NCI-H526 (cell line): ENCODE results near the gene KRT6A.
"Not testable (repeated sequence)": the region's sequence is repeated elsewhere in the genome, so short reads cannot be mapped to it uniquely, and the experiment has no call there.

Experiments
- DNase-seq, 2 experiments: peaks; one replicate each; lab custom pipeline; 2025; lab: John Stamatoyannopoulos, UW

KRT6A gene

DNA sequence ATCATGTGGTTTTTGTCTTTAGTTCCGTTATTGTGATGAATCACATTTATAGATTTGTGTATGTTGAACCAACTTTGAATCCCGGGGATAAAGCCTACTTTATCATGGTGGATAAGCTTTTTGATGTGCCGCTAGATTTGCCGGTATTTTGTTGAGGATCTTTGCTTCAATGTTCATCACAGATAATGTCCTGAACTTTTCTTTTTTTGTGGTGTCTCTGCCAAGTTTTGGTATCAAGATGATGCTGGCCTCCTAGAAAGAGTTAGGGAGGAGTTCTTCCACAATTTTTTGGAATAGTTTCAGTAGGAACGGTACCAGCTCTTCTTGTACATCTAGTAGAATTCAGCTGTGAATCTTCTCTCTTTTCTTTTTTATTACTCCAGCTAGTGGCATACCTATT is 34.2 kb downstream of the KRT6A start:
- no peak for DNase-seq

- no peak for DNase-seq
These were observed 37.2 kb downstream of the KRT6A start for GRCh38 chr12:52455821-52456220.

- DNase-seq, result no peak
These were observed 38.5 kb downstream of the KRT6A start for GRCh38 chr12:52454411-52455201.

- no peak for DNase-seq
These were observed 41.0 kb downstream of the KRT6A start, which contains the start of gene KRT6B for GRCh38 chr12:52452101-52452500. TSS of gene KRT6B (minus strand) at chr12:52452146. CDS start at chr12:52452078, 68 bp downstream.

DNA sequence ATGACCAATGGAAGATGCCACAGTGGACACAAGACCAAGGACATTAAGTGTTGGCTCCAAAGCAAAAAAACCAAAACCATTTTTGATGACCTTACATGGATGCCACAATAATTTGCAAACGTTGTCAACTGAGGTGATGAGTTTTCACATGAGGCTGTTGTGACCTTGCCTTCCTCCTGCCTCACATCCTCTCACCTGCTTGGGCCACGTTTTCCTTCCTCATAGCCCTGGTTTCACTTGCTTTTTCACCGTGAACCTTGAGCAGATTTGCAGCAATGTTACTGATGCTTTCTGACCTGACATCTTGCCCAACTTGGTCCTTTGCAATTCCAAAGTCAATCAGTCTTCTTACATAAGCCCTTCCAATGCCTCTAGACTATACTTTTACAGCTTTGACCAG is 44.8 kb downstream of the KRT6A start:
- DNase-seq, result no peak

DNA sequence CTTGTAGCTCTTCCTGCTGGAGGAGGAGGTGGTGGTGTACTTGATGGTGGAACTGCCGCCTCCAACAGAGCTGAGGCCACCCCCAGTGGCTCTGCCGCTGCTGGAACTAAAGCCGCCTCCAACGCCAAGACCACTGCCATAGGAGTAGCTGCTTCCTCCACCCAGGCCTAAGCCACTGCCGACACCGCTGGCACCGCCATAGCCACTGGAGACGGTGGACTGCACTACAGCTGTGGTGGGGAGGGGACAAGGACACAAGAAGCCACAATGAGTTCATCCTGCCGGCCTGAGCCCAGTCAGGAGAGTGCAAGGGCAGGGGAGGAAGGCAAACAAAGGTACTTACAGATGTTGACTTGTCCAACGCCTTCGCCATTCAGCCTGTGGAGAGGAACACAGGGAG is 45.9 kb downstream of the KRT6A start:
- not testable (repeated sequence) for DNase-seq

DNA sequence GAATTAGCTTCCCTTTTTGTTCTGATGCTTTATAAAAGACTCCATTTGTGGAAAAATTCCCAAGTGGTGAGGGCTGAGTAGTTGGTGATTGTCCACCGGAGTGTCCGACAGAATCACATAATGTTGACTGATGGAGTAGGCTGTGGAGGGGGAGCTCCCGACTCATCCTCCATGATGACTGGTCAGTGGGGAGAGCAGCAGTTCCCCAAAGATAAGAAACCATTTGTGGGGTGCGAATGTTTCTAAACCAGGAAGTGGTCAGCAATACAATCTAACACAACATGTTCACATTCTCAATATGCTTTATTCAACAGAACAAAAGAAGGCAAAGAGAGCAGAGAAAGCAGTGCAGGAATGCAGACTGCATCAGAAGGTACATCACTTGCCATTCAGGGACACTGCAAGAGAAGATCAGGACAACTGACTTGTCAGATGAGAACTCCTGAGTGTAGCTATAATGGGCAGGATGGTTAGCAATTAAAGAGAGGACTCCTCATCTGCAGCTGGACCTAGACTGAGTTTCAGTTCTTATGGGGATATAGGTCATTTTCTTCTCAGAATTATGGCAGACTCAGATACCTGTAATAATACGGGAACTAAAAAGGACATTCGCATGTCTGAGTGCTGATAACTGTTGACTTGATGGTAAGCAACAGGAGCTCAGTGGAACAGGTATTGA is 46.6 kb downstream of the KRT6A start:
- no peak for DNase-seq

DNA sequence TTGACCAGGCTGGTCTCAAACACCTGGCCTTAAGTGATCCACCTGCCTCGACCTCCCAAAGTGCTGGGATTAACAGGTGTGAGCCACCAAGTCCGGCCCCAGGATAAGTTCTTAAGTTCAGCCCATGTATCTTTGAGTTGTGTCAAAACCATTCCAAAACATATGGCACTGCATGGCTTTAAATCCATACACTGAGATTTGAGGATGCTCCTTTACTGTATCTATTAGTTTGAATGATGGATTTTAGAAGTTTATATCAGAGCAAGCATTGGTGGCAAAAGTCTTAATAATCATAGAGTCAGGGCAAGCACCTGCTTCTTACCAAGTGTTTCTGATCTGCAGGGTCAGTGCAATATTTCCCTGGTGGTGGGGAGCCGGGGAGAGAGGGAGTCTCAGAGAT is 47.2 kb downstream of the KRT6A start:
- DNase-seq, result no peak

- no peak for DNase-seq
These were observed 48.1 kb downstream of the KRT6A start for GRCh38 chr12:52444647-52445595.

- no peak for DNase-seq
These were observed 49.1 kb downstream of the KRT6A start for GRCh38 chr12:52443966-52444365.

DNA sequence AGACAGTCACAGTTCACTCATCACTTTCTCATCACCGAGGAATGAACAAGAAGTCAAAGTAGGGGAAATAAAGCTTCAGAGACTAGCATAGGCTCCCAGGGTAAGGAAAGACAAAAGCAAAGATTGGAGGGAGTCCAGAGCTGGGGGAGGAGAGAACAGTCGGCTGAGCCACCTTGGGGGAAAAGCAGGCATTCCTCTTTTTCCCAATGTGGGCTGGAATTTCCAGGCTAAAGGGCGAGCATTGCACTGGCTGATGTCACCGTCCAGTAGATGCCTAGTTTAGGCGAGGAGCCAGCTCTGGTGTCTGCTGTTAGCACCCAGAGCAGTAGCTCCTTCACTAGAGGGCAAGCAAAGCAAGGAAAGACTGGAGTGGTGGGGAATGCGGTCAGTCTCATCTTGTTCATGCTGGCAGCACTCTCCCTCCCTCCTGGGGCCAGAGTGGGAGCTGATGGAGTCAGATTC is 50.4 kb downstream of the KRT6A start:
- no peak for DNase-seq

GRCh38 chr12:52441320-52441911 is 51.6 kb downstream of the KRT6A start:
- no peak for DNase-seq

GRCh38 chr12:52440821-52441319 is 52.2 kb downstream of the KRT6A start:
- no peak for DNase-seq

DNA sequence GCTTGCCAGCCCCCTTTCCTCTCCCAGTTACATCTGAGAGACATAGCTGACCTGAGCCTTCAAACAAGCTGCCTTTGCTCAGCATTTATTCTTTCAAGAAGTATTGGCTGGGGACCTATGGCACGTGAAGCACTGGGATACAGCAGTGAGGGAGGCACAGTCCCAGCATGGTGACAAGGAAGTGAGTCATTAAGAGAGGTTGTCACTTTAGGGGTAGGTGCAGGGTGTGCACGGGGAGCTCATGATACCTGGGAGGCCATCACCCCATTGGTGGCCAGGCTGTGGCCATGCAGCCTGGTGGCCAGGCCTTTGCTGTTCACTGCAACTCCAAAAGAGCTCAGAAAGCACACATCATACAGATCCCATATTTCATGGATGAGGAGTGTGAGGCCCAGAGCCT is 53.2 kb downstream of the KRT6A start:
- no peak for DNase-seq

GRCh38 chr12:52439420-52439819 is 53.6 kb downstream of the KRT6A start:
- no peak for DNase-seq

- DNase-seq, result no peak
These were observed 54.5 kb downstream of the KRT6A start for GRCh38 chr12:52438305-52439301.

DNA sequence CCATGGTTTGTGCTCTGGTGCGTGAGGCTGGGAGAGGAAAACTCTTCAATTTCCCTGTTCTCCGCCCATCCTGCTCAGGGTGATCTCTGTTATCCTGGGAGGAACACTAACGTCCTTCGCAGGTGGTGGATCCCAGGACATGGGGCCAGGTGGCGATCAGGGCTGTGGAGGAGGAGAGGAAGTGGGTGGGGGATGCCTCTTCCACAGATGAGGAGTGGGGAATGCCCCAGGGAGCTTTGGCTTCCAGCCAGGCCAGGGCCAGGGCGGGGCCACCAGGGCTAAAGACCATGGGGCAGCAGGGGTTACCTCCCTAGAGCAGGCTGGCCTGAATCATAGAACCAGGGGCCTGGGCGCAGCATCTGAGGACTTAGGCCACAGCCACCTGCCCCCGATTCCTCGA is 55.5 kb downstream of the KRT6A start:
- no peak for DNase-seq
